HG02571 (cell line): ENCODE data around the gene ASB13.
"Not testable (repeated sequence)": the region's sequence is repeated elsewhere in the genome, so short reads cannot be mapped to it uniquely, and the experiment has no call there.

Source experiments
- ATAC-seq: cut with Tn5 transposase; IDR thresholded peaks from one replicate; pipeline ENCODE4 v1.9.1; 2021; ENCODE audit warnings: mild to moderate bottlenecking, moderate library complexity; ENCODE audit not compliant: unreplicated experiment

ASB13 gene

GRCh38 chr10:5627486-5628044, 38.8 kb downstream of the ASB13 start:
- no peak for ATAC-seq

GRCh38 chr10:5625992-5626777, 40.2 kb downstream of the ASB13 start:
- ATAC-seq, result no peak

GRCh38 chr10:5624701-5625100, 41.7 kb downstream of the ASB13 start:
- ATAC-seq, result no peak

GRCh38 chr10:5623081-5623748, 43.2 kb downstream of the ASB13 start:
- ATAC-seq, result peak; percentile 85

- ATAC-seq, result no peak
These were observed 44.0 kb downstream of the ASB13 start for GRCh38 chr10:5622186-5622960.

GRCh38 chr10:5621371-5621770, 45.0 kb downstream of the ASB13 start:
- ATAC-seq, result not testable (repeated sequence)

GRCh38 chr10:5620966-5621365, 45.4 kb downstream of the ASB13 start:
- no peak for ATAC-seq

- no peak for ATAC-seq
These were observed 46.1 kb downstream of the ASB13 start for GRCh38 chr10:5620223-5620721.

GRCh38 chr10:5619362-5620211, 46.8 kb downstream of the ASB13 start:
- no peak for ATAC-seq

- ATAC-seq, result no peak
These were observed 47.6 kb downstream of the ASB13 start for GRCh38 chr10:5618829-5619228.

GRCh38 chr10:5618042-5618441, 48.4 kb downstream of the ASB13 start:
- ATAC-seq, result no peak

- no peak for ATAC-seq
These were observed 48.9 kb downstream of the ASB13 start for GRCh38 chr10:5617521-5617920.

- no peak for ATAC-seq
These were observed 49.6 kb downstream of the ASB13 start for GRCh38 chr10:5616836-5617235.

GRCh38 chr10:5616046-5616445, 50.3 kb downstream of the ASB13 start:
- ATAC-seq, result no peak

GRCh38 chr10:5615316-5615715, 51.1 kb downstream of the ASB13 start:
- no peak for ATAC-seq

GRCh38 chr10:5614155-5614721, 52.2 kb downstream of the ASB13 start:
- no peak for ATAC-seq

GRCh38 chr10:5613481-5614154, 52.8 kb downstream of the ASB13 start:
- no peak for ATAC-seq

- ATAC-seq, result no peak
These were observed 54.3 kb downstream of the ASB13 start for GRCh38 chr10:5611899-5612680.
